ENCODE data around the gene MRS2.
A peak's percentile ranks its signal among the peaks of the same experiment; 100 is the strongest.
"Not testable (repeated sequence)": the region's sequence is repeated elsewhere in the genome, so short reads cannot be mapped to it uniquely, and the experiment has no call there.

The MRS2 gene, protein sequence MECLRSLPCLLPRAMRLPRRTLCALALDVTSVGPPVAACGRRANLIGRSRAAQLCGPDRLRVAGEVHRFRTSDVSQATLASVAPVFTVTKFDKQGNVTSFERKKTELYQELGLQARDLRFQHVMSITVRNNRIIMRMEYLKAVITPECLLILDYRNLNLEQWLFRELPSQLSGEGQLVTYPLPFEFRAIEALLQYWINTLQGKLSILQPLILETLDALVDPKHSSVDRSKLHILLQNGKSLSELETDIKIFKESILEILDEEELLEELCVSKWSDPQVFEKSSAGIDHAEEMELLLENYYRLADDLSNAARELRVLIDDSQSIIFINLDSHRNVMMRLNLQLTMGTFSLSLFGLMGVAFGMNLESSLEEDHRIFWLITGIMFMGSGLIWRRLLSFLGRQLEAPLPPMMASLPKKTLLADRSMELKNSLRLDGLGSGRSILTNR

DNA sequence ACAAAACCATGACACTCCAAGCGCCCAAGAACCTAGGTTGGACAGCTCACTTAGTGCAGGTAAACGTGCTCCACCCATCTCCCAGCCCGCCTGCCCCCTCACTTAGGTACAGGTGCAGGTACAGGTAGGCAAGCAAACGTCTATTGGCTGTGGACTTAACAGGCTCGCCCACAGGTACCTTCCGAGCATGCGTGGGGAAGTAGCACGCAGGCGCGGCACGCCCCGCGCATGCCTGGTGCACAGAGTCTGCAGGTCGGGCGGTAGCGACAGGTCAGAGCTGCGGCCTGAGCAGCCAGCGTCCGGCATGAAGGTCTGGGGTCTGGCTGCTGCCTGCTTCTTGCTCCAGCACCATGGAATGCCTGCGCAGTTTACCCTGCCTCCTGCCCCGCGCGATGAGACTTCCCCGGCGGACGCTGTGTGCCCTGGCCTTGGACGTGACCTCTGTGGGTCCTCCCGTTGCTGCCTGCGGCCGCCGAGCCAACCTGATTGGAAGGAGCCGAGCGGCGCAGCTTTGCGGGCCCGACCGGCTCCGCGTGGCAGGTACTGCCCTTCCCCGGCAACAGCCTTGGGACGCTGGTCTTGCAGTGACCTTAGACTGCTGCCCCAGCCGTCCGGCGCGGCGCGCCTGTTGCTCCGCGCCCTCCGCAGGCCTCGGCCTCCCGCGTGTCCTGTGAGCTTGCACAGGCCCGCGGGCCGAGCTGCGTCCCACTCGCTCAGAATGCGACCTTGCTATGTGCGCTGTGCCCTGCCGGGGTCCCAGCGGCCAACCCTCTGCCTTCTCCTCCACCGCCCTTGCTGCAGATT lies at the start of gene MRS2:
Gene MRS2 (plus strand): TSS at position 240 of the 804 bp plus-strand sequence. CDS start 111 bp downstream, at position 351.
- DNase-seq: peak; percentile 74

DNA sequence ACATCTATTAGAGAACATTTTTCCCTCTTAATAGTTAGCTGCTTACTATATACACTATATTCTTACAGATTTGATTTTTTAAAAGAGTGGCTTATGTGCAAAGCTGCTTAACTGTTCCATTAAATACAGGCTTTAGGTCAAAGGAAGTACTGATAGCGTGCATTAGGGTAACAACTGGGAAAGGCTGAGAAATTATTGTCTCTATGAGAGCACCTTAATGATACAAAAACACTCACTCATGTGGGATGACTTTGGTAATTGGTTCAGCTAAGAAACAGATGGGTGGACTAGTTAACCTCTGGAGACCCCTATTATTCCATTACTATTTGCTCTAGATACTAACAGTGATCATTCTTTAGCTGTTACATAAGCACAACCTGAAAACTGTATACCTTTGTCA lies 48.9 kb upstream of the MRS2 start:
- no peak for DNase-seq

DNA sequence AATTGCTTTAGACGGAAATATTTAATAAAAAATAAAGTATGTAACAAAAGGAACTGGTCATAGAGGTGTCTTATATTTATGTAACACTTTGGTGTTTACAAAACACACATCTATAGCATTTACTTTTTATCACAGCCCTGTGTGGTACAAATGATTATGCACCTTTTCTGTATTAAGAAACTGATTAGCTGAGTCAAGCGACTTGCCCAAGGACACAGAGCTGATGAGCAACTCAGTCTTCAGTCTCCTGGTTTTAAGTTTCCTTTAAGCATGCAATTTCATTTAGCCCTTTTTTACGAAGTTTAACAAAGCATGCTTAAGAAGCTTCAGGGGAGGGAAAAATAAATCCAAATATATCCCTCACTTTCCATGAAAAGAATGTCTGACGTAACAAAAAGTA lies 47.3 kb upstream of the MRS2 start:
- DNase-seq: no peak

DNA sequence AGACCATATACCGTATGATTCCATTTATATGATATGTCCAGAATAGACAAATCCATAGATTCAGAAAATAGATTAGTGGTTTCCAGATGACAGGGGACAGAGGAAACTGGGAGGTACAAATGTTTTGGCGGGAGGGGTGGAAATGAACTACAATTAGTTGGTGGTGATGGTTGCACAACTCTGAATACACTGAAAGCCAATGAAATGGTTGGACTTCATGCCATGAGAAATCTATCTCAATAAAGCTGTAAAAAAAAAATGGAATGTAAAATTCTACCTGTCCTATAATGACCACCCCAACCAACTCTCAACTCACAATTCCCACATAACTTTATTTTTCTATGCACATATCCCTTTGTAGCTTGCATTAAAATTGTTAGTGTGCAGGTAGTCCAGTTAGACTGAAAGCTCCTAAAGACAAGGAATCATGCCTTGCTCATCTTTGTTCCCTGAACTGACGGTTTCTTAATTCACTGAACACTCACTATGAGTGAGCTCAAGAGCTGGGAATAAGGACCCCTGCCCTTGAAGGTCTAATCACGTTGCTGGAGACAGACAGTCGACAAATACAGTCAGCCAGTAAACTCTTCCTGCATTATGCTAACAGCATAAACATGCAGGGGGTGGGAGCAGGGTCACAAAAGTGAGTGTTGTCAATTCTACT lies 46.3 kb upstream of the MRS2 start:
- no peak for DNase-seq

DNA sequence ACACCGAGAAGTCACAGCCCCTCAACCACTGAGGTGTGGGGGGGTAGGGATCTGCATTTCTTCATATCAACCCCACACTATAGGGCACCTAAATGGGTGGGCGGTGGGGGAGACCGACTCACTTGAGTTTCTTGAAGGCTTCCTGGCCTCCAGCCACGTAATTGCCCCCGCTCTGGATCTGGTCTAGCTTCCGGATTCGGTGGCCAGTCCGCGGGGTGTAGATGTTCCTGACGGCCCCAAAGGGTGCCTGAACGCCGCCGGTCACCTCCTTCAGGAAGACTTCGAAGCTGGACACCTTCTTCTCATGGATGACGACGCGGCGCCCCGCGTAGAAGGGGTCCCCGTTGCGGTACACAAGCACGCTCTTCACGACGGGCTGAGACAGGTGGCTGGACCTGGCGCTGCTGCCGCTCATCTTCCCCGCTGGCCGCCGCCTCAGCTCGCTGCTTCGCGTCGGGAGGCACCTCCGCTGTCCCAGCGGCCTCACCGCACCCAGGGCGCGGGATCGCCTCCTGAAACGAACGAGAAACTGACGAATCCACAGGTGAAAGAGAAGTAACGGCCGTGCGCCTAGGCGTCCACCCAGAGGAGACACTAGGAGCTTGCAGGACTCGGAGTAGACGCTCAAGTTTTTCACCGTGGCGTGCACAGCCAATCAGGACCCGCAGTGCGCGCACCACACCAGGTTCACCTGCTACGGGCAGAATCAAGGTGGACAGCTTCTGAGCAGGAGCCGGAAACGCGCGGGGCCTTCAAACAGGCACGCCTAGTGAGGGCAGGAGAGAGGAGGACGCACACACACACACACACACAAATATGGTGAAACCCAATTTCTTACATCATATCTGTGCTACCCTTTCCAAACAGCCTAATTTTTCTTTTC lies 45.2 kb upstream of the MRS2 start, which contains the start of gene DCDC2:
Gene DCDC2 (minus strand): TSS at position 724 of the 883 bp plus-strand sequence. CDS start 309 bp downstream, at position 415.
- peak; percentile 6 for DNase-seq

DNA sequence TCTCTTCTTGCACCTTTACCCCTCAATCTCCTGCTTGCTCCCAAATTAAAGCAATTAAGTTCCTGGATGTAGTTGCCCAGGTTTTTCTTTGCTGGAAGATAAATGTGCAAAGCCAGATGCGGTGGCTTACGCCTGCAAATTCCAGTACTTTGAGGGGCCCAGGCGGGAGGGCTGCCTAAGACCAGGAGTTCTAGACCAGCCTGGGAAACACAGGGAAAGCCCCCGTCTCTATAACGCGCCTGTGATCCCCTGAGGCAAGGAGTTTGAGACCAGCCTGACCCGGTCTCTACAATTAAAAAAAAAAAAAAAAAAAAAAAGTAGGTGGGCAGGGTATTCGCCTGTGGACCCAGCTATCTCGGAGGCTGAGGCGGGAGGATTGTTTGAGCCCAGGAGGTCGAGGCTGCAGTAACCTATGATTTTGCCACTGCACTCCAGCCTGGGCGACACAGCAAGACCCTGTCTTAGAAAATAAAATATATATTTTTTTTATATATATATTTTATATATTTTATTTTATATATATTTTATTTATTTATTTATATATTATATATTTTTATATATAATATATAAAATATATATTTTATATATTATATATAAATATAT lies 44.4 kb upstream of the MRS2 start:
- no peak for DNase-seq

DNA sequence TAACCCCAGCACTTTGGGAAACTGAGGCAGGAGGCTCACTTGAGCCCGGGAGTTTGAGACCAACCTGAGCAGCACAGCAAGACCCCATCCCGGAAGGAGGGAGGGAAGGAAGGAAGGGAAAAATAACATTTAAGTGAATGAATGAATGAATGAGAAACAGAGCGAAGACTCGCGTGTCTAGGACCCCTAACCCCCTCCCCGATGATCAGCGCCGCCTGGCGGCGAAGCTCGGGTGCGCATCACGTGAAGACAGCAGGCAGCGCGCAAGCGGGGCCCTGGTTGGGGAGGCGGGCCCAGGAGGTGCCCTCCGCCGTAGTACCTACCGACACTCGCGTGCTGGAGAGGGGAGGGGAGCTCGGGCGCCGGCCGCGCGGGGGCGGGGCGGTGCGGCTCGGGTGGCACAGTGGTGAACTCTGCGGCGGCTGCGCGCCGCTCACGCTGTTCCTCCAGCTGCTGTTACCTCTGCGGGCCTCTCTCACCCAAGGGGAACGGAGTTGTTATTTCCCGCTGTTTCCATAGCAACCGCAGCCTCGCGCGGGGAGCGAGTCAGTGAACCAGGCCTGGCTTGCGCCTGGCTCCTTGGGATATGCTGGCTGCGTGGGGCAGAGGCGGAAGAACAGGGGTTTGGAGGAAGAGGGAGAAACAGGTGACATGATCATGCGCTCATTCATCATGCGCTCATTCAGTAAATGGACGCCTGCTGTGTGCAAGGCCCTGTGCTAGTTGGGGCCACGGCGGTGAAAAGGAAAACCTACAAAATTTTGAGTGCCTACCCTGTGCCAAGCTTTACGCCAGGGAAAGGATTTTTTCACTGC lies 42.9 kb upstream of the MRS2 start:
- peak; percentile 82 for DNase-seq

DNA sequence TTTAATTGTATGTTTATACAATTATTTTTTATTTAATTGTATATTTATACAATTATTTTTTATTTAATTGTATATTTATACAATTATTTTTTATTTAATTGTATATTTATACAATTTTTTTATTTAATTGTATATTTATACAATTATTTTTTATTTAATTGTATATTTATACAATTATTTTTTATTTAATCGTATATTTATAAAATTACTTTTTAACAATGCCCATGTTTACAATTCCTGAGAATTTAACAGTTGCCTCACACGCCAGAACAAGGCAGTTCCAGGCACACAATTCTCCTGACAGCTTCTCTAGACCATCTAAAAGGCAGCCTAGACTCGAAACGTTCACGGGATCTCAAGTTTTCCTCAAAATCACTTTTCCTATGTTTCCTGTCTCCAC lies 40.4 kb upstream of the MRS2 start:
- not testable (repeated sequence) for DNase-seq

DNA sequence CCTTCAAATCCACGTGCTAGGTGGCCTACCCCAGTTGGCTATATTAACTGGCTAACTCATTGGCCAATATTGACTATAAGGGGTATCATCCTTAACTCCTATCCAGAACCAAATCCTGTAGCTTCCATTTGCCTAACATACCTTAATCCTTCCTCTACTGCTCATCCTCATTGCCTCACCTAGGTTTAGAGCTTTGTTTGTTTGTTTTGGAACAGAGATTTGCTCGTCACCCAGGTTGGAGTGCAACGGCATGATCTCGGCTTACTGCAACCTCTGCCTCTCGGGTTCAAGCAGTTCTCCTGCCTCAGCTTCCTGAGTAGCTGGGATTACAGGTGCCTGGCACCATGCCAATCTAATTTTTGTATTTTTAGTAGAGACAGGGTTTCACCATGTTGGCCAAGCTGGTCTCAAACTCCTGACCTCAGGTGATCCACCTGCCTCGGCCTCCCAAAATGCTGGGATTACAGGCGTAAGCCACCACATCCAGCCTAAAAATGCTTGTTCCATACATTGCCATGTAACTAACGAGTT lies 37.6 kb upstream of the MRS2 start:
- not testable (repeated sequence) for DNase-seq

DNA sequence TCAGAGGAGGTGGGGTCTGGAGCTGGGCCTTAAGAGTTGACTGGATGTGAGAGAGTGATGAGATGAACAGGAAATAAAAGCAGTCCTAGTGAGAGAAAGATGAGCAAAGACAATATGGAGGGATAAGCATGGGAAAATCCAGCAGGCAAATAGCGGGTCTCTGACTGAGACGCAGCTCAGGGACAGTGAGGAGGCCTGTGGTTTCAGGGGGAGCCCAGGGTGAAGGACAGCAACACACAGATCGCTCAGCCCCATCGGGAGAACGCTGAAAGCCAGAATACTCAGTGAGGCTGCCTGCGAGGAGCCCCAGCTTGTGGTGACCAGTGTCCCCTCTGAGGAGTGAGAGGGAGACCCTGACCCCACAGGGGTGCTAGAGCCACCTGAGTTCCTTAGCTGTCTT lies 28.1 kb upstream of the MRS2 start:
- DNase-seq: no peak

DNA sequence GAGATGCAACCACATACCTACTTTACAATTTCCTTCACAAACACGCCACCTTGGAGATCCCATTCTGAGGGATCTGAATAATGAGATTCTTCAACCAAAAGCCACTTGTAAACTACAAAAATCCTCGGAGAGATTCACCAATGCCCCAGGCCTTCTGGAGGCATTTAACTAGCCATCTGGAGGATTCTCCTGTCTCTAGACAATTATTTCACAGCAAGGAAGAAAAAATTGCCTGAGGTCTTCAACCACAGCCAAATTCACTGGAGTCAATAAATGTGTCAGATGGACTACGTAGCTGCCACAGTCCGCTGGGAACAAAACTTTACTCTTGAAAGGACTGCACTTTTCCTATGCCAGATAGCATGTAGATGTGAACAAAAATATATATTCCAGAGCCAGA lies 25.9 kb upstream of the MRS2 start:
- DNase-seq: no peak

DNA sequence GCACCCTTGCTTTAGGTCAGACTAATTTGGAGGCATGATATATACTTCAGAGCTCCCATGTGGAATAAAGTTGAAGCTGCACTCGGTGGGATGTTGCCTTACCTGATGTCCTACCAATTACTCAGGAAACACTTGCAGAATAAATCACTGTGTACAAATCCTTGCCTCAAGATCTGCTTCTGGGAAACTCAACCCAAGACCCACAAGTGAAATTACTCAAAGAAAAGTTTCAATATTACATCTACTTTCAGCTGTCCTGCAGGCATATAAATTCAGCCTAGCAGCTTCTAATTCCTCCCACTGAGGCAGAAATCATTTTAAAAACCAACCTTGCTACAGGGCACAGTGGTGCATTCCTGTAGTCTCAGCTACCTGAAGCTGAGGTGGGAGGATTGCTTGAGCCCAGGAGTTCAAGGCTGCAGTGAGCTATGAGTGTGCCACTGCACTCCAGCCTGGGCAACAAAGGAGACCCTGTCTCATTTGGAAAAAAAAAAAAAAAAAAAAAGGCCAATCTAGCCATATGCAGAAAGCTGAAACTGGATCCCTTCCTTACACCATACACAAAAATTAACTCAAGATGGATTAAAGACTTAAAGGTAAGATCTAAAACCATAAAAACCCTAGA lies 24.2 kb upstream of the MRS2 start:
- no peak for DNase-seq

DNA sequence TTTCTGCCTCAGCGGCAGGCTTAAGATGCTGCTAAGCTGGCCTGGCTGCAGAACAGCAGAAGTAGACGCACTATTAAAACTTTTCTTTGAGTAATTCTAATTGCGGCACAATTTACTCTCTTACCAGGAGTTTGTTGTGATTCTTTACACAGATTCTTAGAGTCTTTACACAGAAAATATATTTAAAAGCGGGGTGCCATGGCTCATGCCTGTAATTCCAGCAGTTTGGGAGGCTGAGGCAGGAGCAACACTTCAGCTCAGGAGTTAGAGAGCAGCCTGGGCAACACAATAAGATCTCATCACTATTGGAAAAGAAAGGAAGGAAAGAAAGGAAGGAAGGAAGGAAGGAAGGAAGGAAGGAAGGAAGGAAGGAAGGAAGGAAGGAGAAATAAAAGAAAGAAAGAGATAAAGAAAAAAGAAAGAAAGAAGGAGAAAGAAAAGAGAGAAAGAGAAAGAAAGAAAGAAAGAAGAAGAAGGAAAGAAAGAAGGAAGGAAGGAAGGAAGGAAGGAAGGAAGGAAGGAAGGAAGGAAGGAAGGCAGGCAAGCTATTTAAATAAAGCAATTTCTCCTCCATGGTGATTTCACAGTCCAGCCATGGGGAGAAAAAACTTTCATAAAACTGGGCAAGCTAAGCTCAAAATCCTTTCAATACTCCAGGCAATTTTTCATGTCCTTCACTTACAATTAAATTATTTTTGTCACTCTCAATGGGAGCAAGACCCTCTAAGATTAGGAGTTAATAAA lies 21.1 kb upstream of the MRS2 start:
- DNase-seq: no peak

DNA sequence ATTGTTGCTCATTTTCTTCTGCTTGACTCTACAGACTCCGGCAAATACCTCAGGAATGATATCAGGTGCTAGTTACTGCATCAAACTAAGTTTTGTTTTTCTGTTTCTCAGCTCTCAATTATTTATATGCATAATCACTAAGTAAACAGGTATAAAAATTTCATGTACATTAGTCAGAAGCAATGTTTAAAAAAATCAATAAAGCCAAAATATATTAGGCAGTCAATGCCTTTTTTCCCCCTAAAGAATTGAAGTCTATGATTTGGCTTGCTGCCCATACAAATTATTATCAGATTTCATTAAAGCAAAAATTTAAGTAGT lies 20.6 kb upstream of the MRS2 start:
- DNase-seq: no peak

DNA sequence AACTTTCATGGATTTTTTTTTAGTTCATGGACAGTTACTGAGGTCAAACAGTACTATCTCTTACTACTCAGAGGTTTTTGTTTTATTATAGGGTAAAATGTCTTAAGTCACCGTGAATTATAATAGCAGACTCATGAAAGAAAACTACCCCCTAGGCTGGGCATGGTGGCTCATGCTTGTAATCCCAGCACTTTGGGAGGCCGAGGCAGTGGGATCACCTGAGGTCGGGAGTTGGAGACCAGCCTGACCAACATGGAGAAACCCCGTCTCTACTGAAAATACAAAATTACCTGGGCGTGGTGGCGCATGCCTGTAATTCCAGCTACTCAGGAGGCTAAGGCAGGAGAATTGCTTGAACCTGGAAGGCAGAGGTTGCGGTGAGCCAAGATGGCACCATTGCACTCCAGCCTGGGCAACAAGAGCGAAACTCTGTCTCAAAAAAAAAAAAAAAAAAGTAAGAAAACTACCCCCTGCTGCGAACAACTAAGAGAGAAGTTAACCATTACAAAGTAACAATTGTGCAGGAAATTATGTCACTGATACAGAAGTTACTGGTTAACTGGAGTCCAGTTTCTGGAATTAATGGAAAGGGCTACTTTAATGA lies 19.7 kb upstream of the MRS2 start:
- not testable (repeated sequence) for DNase-seq

DNA sequence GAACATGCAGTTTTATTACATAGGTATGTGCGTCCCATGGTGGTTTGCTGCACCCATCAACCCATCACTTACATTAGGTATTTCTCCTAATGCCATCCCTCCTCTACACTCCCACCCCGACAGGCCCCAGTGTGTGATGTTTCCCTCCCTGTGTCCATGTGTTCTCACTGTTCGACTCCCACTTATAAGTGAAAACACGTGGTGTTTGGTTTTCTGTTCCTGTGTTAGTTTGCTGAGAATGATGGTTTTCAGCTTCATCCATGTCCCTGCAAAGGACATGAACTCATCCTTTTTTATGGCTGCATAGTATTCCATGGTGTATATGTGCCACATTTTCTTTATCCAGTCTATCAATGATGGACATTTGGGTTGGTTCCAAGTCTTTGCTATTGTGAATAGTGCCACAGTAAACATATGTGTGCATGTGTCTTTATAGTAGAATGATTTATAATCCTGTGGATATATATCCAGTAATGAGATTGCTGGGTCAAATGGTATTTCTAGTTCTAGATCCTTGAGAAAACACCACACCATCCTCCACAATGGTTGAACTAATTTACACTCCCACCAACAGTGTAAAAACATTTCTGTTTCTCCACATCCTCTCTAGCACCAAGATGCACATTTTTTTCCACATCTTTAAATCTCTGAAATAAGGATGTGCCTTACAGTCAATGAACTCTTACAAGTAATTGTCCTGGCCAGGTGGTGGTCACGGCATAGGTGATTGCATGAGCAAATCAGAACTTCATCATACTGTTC lies 18.2 kb upstream of the MRS2 start:
- not testable (repeated sequence) for DNase-seq

DNA sequence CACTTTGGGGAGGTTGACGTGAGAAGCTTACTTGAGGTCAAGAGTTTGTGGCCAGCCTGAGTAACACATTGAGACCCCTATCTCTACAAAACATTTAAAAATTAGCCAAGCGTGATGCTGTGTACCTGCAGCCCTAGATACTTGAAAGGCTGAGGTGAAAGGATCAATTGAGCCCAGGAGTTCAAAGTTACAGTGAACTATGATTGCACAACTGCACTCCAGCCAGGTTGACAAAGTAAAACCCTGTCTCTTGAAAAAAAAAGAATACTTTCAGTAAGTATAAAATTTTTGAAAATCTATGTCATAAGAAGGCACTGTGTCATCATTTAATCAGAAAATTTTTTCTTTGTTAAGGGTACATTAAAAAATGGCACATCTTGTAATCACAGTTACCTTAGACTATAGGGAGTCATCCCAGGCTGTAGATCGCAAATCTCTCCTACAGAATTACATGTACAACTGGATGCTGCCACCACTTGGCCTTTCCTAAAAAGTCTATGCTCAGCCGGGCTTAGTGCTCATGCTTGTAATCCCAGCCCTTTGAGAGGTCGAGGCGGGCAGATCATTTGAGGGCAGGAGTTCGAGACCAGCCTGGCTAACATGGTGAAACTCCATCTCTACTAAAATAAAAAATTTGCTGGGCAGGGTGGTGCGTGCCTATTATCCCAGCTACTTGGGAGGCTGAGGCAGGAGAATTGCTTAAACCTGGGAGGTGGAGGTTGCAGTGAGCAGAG lies 17.0 kb upstream of the MRS2 start:
- DNase-seq: no peak

DNA sequence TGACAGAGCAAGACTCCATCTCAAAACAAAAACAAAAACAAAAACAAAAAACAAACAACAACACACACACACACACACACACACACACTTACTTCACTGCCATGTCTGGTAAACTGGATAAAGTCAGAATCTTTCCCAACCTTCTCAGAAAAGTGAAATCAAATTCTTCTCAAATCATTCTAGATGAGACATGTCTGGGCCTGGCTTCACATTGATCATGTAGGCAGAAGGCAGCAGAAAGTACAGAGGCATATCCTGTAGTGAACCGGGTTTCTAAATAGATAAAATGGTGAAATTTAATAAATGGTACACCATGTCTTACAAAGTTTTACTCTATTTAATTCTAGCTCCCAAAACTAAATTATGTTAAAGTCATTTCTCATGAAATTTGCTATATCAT lies 14.9 kb upstream of the MRS2 start:
- no peak for DNase-seq
